Measurements from ENCODE around the gene SCARF2.

DNA sequence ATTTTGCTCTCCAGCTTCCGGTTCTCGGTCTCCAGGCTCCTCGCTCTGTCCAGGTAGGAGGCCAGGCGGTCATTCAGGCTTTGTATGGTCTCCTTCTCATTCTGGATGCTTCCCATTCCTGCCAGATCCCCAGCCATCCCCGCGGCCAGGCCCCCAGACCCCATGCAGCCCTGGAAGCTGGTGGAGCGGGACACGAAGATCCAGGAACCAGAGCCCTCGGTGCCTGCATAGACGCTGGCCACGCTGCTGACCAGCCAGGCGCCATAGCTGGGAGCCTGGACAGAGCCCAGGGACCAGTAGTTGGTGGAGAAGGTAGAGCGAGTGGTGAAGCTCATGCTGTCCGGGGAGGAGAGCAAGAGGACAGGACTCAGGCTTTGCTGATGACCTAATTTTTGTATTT lies 46.1 kb upstream of the SCARF2 start:
- TF ChIP-seq POLR2A (IDR thresholded peaks at IDR 0.05) = no peak
- TF ChIP-seq, protein P1, sequence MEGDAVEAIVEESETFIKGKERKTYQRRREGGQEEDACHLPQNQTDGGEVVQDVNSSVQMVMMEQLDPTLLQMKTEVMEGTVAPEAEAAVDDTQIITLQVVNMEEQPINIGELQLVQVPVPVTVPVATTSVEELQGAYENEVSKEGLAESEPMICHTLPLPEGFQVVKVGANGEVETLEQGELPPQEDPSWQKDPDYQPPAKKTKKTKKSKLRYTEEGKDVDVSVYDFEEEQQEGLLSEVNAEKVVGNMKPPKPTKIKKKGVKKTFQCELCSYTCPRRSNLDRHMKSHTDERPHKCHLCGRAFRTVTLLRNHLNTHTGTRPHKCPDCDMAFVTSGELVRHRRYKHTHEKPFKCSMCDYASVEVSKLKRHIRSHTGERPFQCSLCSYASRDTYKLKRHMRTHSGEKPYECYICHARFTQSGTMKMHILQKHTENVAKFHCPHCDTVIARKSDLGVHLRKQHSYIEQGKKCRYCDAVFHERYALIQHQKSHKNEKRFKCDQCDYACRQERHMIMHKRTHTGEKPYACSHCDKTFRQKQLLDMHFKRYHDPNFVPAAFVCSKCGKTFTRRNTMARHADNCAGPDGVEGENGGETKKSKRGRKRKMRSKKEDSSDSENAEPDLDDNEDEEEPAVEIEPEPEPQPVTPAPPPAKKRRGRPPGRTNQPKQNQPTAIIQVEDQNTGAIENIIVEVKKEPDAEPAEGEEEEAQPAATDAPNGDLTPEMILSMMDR (IDR thresholded peaks at IDR 0.05) = no peak
- no peak for TF ChIP-seq EP300 (IDR thresholded peaks at IDR 0.05)

Data from suprapubic skin (tissue), 3 donors.